Stimulated activated naive B cell treated with anti-CD40 and anti-IgM and Interleukin-4, amounts not matched to agents 10 μg/mL and 1 μg/mL and 100 μg/mL, for 72 hours (primary cell): ENCODE measurements around the gene NGF.

Experiments
- ATAC-seq, 2 donors: fragments of 150-1000 bp; cut with Tn5 transposase; replicated peaks; 2 replicates each; pipeline ENCODE4 v1.10.0; 2021; ENCODE audit warnings: moderate library complexity in 1 of 2
- DNase-seq: peaks from one replicate; pipeline ENCODE4 v3.0.0; 2021
- H3K27ac Mint-ChIP-seq: one replicate; pipeline ENCODE4 v1.8.0; 2022; ENCODE audit warnings: mild to moderate bottlenecking, mixed read lengths
- H3K27me3 Mint-ChIP-seq, 2 donors: one replicate each; pipeline ENCODE4 v1.8.0; 2022; ENCODE audit warnings: mixed read lengths in 2 of 2
- H3K36me3 Mint-ChIP-seq, 2 donors: one replicate each; pipeline ENCODE4 v1.8.0; 2022; ENCODE audit warnings: mixed read lengths in 2 of 2, mild to moderate bottlenecking in 1 of 2
- H3K4me1 Mint-ChIP-seq, 2 donors: one replicate each; pipeline ENCODE4 v1.8.0; 2022; ENCODE audit warnings: mixed read lengths in 2 of 2, mild to moderate bottlenecking in 1 of 2
- H3K4me3 Mint-ChIP-seq, 2 donors: one replicate each; pipeline ENCODE4 v1.8.0; 2022; ENCODE audit warnings: mild to moderate bottlenecking in 2 of 2, mixed read lengths in 2 of 2, moderate library complexity in 1 of 2
- H3K9me3 Mint-ChIP-seq, 2 donors: one replicate each; pipeline ENCODE4 v1.8.0; 2022; ENCODE audit warnings: mixed read lengths in 2 of 2, mild to moderate bottlenecking in 1 of 2

Gene NGF

DNA sequence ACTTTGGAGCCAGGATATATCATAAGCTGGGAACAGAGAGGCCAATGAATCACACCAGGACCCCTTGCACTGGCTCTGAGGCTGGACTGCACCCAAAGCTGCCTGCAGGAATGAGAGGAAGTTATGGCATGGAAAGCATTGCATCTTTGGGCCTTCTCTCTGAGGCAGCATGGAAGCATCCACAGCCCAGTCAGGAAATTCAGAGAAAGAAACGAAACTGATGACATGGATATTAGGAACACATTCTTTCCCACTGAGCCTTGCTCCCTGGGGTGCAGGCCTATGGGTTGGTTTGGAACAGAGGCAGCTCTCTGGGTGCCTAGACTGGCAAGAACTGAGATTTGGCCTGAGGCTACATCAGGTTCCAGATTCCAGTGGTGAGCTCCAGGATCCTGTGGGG lies 98.6 kb downstream of the NGF start:
- Mint-ChIP-seq H3K27me3 (peaks cover 4 to 5% of the 10 kb centered on the region in 2 donors), H3K27ac (no peak overlapping the region), H3K9me3 (peaks cover 3 to 4% of the 10 kb centered on the region in 2 donors), H3K4me1 (no peaks in the 10 kb centered on the region), H3K4me3 (no peak overlapping the region), H3K36me3 (no peaks in the 10 kb centered on the region)
- no peak for DNase-seq
- no peak for ATAC-seq

DNA sequence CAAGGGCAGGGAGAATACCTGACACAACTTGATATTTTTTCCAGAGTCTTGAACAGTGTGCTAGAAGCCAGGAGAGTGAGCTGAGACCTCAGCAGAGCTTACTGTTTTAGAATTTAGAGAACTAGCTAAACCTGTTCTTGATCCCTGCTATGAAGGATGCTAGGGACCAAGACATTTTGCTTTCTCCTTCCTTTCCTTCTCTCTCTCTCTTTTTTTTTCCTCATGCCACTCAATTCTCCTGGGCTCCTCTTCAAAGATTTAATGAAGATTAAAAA lies 99.0 kb downstream of the NGF start:
- peaks cover 2 to 3% of the 10 kb centered on the region in 2 donors for H3K9me3 Mint-ChIP-seq
- no peak for ATAC-seq
- H3K4me3 Mint-ChIP-seq = no peak overlapping the region
- no peak for DNase-seq
- H3K4me1 Mint-ChIP-seq = no peaks in the 10 kb centered on the region
- no peak overlapping the region for H3K27ac Mint-ChIP-seq
- H3K36me3 Mint-ChIP-seq = no peaks in the 10 kb centered on the region
- H3K27me3 Mint-ChIP-seq = peaks cover 4 to 5% of the 10 kb centered on the region in 2 donors

DNA sequence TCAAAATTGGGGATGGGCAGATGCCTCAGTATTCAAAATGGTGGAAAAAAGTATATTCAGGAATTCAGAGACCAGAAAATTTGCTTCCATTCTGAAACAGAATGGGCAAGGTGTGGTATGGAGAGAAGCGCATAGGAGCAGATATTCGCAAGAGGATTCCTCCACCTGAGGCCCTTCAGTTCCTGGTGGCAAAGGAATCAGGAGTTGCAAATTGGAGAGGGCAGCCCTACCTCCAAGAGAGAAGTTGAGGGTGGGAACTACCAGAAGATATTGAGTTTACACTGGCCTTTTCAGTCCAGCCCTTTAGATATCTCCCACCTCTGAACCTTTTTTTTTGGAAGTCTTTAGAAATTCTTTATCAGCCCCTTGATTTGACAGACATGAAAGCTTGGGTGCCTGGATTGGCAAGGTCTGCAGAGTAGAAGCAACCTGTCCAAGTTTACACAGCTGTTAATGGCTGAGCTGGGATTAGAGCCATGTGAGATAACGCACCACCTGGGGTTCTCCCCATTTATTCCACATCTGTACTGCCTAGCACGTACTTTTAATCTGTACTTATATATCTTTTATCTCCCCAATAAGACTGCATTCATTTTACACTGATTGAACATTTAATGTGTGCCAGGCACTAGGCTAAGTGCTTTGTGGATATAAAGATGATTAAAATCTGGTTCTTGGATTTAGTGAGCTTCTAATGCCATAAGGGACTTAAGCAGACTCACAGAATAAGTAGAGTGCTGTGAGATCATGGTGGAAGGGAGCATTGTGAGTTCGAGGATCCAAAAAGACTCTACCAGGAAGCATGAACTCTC lies 99.5 kb downstream of the NGF start:
- Mint-ChIP-seq H3K9me3 (peaks cover 0 to 3% of the 10 kb centered on the region in 2 donors), H3K27me3 (peaks cover 4 to 5% of the 10 kb centered on the region in 2 donors), H3K4me3 (no peak overlapping the region), H3K36me3 (no peaks in the 10 kb centered on the region), H3K27ac (no peak overlapping the region), H3K4me1 (no peaks in the 10 kb centered on the region)
- ATAC-seq (no peak), DNase-seq (no peak)

DNA sequence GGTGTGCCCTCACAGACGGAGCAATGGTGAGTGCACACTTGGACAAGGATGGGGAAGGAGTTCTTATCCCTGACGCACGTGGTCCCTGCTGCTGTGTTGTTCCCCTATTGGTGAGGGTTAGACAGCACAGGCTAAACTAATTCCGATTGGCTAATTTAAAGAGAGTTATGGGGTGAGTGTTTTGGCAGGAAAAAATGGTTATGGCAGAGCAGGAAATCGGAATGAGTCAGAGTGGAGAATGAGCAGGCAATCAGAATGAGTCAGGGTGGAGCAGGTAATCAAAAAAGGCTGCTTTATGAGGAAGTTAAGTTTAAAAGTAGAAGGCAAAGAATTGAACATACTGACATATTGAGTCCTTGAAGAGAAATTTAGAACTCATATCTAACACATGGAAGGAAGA lies 100.5 kb downstream of the NGF start:
- Mint-ChIP-seq H3K27ac (no peak overlapping the region), H3K4me1 (no peaks in the 10 kb centered on the region), H3K27me3 (peaks cover 4 to 5% of the 10 kb centered on the region in 2 donors), H3K9me3 (peaks cover 0 to 3% of the 10 kb centered on the region in 2 donors), H3K4me3 (no peak overlapping the region), H3K36me3 (no peaks in the 10 kb centered on the region)
- DNase-seq (no peak), ATAC-seq (no peak)

DNA sequence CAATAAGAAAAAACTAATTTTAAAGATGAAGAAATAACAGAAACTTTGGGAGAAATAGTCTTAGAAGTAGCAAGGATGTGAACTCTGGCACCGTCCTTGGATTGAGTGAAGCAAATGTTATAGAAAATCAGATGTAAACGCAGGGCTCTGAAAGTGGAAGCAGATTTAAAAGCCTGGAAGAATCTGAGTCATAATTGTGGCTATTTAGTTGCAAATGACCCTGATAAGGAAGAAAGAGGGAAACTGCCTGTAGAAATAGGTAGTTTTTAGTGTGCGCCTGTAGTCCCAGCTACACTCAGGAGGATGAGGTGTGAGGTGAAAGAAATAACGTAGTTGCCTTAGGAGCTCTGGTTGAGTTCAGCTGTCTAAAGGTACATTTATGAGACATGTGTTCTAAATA lies 101.0 kb downstream of the NGF start:
- no peak for DNase-seq
- no peak overlapping the region for H3K27ac Mint-ChIP-seq
- H3K4me1 Mint-ChIP-seq = no peaks in the 10 kb centered on the region
- peaks cover 3 to 4% of the 10 kb centered on the region in 2 donors for H3K27me3 Mint-ChIP-seq
- peaks cover 0 to 3% of the 10 kb centered on the region in 2 donors for H3K9me3 Mint-ChIP-seq
- H3K4me3 Mint-ChIP-seq = no peak overlapping the region
- H3K36me3 Mint-ChIP-seq = no peaks in the 10 kb centered on the region
- no peak for ATAC-seq
